Measurements from ENCODE around the gene GNG13.
"Not testable (repeated sequence)": the region's sequence is repeated elsewhere in the genome, so short reads cannot be mapped to it uniquely, and the experiment has no call there.

Gene GNG13, protein sequence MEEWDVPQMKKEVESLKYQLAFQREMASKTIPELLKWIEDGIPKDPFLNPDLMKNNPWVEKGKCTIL

DNA sequence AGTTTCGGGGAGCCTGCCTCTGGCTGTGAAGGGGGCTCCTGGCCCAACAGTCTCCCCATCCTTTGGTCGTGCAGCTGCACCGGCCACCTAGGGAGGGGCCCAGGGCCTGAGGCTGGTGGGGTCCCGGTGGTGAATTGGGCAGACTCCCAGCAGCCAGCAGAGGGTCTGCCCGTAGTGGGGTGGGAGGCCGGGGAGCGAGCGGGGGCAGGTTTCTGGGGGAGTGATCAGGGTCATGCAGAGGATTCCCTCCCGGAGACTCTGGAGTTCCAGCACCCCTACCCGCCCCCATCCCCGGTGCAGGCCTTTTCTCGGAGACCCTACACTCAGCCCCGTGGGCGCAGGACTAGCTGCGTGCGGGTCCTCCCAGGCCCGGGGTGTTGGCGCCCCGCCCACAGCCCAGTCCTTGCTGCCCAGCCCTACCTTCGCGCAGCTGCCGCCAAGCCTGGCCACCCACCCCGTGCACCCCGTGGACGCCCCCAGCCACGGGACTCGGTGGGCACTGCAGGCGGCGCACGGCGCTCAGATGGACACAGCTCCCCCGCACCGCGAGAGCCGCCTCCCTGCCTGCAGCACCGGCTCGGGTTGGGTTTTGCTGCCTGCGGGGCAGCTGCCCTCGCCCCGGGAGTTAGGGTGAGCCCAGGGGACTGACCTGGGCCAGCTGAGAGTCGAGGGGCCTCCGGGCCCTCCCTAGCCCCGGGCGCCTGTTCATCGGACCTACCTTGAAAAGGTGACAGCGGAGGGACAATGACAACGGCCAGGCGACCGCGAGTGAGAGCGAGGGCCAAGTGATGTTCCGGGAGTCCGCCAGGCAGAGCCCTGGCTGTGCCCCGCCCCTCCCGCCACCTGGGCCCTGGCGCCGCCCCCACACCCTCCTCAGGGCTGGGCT lies at the start of gene GNG13:
TSS of gene GNG13 (minus strand) at position 787 of the 886 bp plus-strand sequence. CDS start 1,657 bp downstream, outside the sequence.
- no peak for DNase-seq

DNA sequence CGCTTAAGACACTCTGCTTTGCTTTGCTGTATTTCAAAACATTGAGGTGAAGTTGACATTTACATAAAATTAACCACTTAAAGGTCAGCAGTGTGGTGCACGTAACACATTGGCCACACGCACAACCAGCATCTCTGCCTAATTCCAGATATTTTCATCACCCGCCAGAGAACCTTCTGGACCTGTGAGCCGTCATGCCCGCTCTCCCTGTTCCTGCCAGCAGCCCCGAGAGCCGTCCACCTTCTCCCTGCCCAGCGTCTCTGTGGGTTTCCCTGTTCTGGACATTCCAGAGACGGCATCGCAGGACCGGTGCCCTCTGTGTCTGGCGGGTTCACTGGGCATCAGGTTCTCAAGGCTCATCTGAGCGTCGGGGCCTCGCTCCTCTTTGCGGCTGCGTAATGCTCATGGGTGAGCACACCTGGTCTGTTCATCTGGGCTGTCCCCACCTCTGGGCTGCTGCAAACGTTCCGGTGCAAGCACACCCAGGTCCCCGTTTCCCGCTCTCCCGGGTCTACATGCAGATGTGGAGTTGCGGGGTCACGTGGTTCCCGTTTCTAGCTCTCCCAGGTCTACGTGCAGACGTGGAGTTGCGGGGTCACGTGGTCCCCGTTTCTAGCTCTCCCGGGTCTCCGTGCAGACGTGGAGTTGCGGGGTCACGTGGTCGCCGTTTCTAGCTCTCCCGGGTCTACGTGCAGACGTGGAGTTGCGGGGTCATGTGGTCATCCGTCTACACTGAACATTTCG lies 48.1 kb upstream of the GNG13 start:
- DNase-seq: no peak

DNA sequence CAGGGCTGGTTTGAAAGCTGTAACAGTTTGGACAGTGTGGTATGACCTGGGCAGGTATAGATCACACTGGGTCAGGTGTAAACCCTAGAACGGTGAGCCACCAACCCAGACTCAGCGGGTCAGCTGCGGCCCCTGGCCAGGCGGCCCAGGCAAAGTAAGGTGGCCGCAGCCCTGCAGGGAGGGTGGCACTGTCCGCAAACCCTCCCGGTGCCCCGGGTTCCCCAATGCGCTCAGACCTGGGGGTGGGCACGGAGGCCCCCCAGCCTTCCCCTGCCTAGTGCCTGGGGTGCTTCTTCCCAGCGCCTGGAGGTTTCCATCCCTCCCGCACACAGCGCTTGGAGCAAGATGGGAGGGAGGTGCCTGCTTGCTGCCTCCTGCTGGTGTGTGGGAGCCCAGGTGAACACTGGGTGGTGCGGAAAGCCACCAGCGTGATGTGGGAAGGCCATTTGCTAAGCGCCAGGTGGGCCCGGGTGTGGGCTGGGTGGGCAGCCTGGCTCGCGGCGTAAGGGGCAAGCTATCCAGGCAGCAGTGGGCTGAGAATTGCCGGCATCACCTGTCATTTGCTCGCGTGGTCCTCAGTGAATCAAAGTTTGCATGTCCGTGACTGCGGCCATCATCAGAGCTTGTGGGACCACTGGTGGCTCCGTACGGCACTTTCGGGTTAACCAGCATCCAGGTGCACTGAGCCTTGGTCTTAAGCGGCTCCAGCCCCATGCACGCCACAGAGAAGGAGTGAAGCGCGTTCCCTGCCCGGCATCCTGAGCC lies 47.3 kb upstream of the GNG13 start:
- no peak for DNase-seq

DNA sequence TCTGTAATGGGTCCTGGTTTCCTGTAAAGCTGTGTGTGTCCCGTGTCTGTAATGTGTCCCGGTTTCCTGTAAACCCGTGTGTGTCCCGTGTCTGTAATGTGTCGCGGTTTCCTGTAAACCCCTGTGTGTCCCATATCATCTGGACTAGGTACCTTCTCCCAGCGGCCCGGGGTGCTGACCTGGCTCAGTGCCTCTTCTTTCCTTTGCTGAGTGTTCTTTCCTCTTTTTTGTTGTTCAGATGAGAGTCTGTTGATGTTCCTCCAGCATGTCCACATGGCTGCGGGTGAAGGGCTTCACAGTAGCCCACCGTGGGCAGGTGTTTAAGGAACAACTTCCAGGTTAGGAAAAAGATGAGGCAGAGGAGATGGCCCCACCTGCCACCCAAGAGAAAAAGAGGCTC lies 46.6 kb upstream of the GNG13 start:
- DNase-seq: no peak

DNA sequence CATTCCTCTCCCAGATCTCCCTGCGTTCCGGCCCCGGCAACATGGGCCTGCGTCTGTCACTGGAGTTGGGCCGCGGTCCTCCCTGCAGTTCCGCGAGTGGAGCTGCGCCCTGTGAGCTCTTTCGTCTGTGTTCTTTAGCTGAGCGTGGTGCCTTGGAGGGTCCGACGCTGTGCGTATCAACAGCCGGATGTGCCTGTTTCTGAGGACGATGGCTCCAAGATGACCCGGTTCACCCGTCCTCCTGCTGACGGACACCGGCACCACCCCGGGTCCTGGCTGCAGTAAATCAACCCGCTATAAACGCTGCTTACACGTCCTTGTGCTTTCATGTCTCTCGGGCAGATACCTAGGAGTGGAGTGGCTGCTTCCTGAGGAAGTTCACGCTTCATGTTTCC lies 44.8 kb upstream of the GNG13 start:
- no peak for DNase-seq

DNA sequence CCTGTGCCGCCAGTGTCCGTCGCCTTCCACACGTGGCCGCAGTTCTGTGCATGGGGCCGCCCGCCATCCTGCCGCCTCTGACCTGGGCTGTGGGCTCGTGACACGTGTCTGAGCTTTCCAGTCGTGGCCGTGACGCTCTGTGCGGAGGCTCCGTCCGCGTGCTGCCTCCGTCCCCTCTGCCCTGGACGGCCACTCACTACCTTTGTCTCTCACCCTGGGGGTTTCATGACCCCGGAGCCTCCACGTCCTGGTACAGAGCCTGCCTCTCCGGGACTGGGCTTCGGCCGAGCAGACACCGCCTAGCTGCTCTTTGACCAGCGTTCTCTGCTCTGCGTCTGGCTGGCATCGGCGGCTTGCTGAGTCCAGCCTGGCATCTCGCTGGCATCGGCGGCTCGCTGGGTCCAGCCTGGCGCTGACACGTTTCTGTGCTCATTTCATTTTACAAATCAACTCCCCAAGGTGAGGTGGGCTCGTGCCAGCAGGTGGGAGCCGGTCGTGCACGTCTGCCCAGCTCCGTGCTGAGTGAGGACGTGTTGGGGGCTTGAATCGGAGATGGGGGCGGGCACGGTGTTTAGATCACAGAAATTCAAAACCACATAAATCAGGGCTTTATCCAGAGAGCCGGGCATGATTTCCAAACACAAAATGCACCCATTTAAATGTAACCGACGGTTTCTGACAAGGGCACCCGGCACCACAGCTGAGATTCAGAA lies 44.3 kb upstream of the GNG13 start:
- DNase-seq: no peak

DNA sequence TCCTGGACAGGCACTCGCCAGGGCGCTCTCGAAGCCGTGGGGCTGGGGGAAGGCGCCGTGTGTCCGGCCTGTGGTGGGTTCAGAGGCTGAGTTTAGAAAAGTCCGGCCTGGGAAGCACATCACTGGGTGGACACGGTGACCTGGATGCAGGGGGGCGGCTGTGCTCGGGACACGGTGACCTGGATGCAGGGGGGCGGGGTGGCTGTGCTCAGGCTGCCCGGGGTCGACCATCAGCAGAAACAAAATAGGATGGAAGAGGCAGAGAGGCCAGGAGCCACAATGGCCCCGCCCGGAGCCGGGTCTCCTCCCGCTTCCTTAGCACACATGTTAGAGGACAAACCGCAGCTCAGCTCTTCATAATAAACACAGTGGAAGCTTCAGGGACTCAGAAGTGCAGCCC lies 43.2 kb upstream of the GNG13 start:
- no peak for DNase-seq

DNA sequence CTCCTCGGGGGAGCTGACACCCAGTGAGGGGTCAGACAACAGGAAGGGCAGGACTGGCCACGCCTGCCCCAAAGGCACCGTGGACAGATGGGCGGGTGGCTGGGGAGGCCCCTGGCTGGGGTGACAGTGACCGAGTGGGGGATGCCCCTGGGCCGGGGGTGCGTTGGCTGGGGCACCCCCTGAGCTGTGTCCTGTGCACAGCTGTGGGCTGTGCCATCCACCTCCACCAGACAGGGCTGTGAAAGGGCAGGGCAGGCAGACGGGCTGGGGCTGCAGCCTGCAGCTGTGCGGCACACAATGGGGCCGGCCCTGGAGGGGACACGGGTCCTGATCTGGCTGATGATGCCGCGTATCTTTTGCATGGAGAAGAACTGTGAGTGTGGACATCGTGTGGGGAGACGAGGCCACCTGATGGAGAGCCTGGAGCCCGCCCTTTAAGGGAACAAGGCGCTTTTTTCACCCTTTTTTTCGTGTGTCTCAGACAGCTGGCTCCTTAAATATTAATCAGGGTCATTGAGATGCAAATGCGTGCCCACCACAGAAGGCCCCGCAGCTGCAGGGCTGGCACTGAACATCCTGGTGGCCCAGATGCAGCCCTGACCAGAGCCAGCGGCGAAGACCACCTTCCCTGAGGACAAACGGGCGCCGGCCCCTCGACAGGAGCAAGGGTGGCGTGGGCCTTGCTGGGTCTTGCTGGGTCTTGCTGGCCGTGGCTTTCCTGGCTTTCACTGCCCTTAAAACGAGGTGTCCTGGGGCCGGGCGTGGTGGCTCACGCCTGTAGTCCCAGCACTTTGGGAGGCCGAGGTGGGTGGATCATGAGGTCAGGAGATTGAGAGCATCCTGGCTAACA lies 42.4 kb upstream of the GNG13 start:
- no peak for DNase-seq

DNA sequence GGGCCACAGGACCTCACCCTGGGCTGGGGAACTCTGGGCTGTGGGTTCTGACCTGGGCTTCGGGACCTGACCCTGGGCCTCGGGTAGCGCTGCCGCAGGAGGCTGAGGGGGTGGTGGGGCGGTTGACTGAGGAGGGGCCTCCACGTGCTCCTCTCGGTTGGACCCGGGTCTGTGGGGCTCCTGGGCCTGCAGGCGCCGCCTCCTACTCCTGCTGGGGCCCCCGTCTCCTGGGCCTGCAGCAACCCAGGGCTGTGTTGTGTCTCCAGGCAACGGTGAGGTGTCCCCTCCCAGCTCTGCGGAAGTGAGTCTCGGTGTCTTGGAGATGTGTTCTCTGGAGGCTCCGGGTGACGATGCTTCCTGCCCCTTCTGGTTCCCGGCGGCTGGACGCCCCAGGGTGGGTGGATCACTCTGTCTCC lies 41.5 kb upstream of the GNG13 start:
- no peak for DNase-seq

DNA sequence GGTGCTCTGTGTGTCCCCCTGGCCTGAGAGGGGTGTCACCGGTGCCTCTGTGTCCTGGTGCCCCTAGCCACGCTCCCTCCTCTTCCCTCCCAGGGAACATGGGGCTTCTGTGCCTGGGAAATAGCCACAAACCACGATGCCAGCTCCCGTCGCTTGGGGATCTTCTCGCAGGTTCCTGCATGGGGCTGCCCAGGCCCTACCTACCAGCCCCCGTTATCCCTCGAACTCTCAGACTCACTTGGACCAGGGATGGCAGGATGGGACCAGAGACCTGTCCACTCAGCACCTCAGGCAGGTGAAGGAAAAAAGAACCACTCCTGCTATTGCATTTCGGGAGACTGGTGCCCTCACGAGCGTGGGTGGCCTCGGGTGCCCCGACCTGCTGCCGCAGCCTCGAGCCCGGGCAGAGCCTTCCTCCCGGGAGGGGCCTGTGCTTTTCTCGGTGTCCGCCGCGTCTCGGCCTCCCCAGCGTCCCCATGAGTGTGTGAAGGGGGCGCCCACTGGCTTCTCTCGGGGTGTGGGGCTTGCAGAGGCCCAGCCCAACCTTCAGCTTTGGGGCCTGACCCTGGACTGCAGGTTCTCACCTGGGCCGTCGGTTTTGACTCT lies 41.0 kb upstream of the GNG13 start:
- no peak for DNase-seq

DNA sequence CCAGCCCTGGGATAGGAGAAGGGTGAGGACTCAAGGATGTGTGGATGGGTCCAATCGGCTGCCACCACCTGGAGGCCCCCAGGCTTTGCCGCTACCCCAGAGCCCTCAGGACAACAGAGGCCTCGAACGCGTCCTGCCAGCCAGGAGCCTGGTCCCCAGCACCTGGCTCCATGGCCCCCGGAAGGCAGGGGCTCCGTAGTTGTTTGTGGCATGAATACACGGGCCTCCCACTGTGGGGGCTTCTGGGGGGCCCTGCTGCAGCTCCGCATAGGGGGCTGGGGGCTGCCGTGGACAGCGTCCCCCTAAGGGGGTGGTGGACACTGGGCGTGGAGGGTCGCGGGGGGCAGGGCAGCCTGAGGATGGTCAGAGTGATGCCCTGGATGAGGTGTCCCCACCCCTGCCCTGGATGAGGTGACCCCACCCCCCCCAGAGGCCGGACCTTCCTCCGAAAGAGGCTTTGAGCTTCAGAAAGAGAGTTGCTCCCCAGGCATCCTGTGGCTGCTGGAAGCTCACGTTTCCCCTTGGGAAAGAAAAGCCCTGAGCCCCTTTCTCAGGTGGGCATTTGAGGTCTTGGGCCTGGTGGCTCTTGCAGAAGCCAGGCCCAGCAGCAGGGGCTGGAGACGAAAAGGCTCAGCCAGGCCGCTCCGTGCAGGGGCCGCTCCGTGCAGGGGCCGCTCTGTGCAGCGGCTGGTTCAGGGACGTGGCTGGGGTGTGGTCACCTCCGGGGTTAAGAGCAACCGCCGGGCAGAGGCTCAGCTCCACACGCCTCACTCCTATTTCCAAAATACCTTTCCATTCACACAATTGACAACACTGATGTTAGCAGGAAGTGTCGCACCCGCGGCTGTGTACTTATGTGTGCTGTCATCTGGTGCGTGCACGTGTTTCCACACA lies 40.3 kb upstream of the GNG13 start:
- no peak for DNase-seq

DNA sequence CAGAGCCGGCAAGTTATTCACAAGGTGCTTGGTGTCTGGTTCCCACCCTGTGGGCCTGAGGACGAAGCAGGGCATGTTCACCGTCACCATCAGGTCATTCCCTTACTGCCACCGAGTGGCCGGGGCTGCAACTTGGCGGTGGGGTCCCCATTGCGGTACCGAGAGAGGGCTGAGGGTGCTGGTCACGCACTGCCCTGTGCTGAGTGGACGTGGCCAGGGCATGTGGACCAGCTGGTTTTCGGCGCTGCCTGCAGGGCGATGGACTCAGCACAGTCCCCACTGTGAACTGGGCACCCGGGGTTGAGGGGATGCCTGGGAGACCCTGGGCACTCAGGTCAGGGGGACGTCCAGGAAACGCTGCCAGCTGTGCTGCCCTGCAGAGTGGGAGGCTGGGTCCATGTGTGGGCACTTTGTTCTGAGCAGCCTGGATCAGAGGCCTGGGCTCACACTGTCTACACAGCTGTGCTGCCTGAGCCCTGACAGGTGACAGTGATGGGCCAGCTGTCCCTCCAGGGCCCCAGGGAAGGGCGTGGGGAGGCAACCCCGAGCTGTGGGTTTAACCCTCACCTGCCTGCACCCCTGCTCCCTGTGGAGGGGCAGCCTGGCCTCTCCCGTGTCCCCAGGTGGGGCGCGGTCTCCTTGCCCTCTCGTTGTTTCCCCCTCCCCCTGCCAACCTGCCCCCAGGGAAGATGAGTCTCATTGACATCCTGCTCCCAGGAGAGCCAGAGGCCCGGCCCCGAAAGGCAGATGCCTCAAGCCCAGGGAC lies 39.3 kb upstream of the GNG13 start:
- DNase-seq: no peak

DNA sequence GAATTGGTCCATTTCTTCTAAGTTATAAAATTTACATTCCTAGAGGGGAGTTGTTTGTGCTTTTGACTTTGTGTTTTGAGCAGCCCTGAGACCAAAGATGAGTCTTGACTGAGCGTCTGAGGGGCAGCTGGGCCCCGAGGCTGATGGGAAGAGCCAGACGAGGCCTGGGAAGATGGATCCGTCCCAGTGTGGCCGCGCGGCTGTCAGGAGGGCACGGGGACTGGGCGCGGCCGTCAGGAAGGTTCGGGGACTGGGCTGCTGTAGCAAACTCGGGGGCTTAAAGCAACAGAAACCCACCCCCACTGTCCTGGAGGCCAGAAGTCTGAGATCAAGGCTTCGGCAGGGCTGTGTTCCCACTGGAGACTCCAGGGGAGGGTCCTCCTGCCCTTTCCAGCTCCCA lies 38.2 kb upstream of the GNG13 start:
- DNase-seq: no peak

DNA sequence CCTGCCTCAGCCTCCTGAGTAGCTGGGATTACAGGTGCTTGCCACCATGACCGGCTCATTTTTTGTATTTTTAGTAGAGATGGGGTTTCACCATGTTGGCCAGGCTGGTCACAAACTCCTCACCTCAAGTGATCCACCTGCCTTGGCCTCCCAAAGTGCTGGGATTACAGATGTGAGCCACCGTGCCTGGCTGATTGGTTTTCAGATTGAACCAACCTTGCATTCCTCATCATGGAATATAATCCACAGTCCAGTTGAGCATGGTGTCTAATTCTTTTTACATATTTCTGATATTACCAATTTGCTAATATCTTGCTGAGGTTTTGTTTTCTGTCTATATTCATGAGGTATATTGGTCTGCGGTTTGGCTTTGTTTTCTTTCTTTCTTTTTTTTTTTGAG lies 36.3 kb upstream of the GNG13 start:
- not testable (repeated sequence) for DNase-seq

DNA sequence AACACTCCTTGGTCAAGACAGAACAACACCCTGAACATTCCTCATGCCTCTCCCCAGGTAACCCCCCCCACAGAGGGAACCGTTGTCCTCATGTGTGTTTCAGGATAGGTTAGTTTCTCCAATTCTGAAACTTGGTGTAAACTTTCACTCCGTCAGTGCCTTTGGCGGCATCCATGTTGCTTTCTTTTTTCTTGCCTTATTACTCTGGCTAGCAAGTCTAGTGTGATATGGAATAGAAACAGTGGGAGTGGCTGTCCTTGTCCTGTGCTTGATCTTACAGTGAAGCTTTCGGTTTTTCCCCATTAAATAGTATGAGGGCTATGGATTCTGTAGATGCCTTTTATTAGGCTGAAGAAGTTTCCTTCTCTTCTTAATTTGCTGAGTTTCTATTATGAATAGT lies 35.7 kb upstream of the GNG13 start:
- no peak for DNase-seq

DNA sequence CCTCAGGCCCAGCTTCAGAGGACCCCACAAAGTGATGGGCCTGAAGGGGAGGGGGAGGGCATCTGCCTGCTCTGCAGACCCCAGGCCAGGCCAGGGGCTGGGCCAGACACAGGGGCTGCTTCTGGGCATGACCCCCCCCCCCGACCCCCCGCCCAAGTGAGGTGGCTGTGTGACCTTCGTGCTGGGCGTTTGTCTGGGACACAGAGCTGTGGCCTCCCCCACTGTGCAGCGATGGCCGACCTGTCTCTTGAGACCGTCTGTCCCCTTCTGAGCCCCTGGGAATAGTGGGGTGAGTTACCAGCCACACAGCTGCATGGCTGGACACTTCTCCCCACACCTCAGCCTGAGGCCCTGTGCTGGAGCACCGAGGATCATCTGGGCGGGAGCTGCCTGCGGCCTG lies 34.8 kb upstream of the GNG13 start:
- no peak for DNase-seq

DNA sequence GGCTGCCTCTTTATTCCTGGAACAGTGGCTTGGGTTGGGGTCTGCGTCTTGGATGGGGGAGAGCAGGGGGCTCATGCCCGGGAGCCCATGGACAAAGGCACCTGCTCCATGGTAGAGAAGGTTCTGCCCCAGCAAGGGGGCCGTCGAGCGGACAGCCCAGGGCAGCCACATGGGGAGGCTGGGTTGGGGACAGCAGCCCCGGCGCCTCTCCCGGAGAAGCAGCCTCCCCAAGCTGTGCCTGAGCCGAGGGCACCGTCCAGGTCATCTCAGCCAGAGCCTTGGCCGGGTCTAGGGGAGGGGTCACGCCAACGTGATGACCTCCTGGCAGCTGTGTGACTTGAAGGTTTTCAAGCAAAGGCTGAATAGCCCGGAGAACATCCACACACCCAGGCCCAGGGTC lies 32.9 kb upstream of the GNG13 start:
- no peak for DNase-seq

DNA sequence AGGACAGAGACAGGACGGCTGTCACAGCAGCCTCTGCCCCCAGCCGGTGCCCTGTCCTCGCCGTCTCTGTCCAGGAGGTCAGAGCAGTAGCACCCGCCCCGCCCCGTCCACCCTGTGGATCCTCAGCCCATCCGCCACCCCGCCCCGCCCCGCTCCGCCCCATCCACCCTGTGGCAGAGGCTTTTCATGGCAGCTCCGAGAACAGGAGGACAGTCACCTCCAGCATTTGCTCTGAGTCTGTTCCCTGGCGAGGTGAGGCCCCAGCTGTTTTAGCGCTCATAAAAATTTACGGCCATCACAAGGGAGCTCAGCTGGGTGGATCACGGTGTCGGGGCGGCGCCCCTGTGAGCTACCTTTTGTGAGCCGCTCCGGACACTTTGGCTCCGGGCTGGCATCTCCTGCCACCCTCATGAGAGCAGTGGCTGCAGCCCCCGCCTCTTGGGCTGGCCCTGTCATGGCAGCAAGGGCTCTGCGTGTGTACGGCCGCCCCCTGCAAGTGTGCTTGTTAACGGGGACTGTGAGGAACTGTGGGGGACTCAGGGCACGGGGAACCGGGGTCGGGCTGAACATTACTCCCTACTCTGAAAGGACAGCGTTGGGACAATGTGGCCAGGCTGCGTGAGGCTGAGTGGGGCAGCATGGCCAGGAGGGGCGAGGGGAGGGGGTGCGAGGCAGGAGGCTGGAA lies 32.3 kb upstream of the GNG13 start:
- DNase-seq: no peak
